Measurements from ENCODE around the gene SUSD6.

The SUSD6 gene

DNA sequence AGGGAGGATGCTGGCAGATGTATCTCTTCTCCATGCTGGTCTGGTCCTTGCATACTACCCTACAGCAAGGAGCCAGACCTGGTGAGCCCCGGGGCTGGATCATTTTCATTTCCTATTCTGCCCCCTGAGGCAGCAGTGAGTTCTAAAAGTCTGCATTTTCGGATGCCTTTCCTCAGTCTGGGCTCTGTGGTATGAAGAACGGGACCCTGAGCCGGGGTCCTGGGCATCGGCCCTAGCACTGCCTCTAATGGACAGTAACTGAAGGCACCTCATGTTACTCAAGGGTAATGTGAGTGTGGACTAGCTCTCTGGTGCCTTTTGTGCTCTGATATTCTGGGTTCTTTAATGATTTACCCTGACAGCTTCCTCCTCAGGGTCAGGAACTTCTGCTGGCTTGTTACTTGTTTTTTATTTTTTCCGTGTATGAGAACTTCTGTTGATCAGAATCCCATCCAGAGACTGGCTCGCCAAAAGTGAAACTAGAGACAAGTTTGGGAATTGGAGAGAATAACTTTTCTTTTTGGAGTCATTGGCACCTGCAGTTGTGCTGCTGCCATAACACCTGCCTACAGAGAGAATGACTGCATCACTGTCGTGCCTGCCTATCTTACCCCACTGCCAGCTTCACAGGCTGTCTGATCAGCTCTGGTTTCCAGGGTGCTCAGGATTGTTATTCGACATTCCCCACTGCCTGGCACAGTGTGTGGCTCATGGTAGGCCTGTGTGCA lies 62.3 kb downstream of the SUSD6 start:
- DNase-seq (ENCODE audit: low read depth in 2 of 2) = no peak

GRCh38 chr14:69674546-69675244 lies 63.3 kb downstream of the SUSD6 start:
- peak in 1 of 2 donors; percentile 33 for DNase-seq (ENCODE audit: low read depth in 2 of 2)

DNA sequence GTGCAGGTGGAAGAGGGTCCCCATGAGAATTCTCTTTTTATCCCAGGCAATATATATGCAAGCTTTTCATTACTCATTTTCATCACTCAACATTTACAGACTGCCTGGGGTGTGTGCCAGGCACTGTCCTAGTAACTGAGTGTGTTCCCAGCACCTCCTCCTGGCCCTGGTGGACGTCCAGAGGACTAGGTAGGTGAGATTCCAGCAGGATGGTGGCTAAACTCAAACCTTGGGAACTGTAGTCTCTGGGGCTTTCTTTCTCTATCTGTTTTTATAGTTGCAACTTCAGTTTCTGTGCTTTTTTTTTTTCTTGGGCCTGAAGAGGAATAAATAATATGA lies 63.8 kb downstream of the SUSD6 start:
- no peak for DNase-seq (ENCODE audit: low read depth in 2 of 2)

DNA sequence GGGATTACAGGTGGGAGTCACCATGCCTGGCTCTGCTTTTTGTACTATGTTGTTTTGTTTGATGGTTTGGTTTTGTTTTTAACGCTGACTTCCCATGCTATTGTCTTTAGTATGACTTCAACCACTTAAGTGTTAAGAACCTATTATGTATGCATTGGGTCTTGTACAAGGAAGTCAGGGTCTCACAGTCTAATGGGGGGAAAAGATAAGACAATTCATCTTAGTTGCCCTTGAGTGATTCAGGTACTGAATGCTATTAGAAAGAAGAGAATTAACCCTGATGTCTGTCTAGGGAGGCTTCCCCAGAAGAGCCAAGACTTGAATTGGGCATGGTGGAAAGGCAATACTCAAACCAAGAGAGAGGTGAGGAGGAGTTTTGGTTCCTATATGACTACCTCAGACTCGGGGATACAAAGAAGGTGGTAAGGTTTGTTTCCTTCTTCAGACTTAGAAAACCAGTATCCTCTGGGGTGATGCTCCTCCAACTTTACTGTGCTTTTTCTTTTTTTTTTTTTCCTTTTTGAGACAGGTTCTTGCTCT lies 64.6 kb downstream of the SUSD6 start:
- no peak for DNase-seq (ENCODE audit: low read depth in 2 of 2)

DNA sequence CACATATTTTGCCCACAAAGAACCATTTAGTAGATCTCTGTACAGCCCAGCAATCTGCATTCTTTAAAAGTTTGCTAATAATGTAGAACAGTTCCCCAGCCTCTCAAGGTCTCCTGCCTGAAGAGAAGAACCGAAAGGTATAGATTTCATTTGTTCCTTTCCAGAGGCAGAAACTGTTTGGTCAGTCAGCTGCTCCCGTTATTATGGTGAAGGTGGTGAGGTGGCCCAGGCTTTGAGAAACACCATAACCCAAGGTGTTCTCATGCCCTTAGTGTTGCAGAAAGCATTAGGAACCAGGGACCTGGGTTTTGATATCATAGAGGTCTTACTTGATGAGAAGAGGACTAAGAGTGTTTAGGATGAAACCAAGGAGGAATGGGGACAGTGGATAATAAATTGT lies 65.3 kb downstream of the SUSD6 start:
- no peak for DNase-seq (ENCODE audit: low read depth in 2 of 2)

DNA sequence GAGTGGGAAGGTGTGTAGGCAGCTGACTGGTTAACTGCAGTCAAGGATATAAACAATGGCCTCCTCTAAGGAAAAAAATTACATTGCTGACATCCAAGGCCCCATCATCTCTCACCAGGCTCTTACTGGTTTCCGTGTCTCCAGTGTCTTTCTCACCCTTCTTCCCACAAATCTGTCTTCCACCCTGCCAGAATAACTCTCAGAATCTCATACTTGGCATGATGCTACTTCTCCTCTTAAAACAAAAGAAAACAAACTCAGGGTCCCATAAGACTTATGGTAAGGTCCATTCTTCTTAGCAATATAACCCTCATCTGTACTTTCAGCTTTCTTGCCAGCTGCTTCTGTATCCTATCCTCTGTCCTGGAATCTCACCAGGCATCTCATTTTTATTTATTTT lies 68.9 kb downstream of the SUSD6 start:
- DNase-seq (ENCODE audit: low read depth in 2 of 2) = no peak

DNA sequence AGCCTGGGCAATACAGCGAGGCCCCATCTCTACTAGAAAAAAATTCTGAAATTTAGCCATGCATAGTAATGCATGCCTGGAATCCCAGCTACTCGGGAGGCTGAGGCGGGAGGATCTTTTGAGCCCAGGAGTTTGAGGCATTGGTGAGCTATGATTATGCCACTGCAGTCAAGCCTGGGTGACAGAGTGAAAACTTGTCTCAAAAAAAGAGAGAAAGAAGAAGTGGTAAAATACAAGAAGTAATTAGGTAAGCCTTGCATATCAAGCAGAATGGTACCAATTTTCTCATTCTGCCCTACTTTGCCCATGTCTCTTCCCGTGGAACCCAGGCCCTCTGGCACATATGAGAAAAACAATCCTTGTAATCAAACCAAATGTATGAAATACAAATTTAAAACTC lies 70.7 kb downstream of the SUSD6 start:
- DNase-seq (ENCODE audit: low read depth in 2 of 2) = no peak

GRCh38 chr14:69682621-69683263 lies 71.3 kb downstream of the SUSD6 start:
- DNase-seq (ENCODE audit: low read depth in 2 of 2) = no peak

DNA sequence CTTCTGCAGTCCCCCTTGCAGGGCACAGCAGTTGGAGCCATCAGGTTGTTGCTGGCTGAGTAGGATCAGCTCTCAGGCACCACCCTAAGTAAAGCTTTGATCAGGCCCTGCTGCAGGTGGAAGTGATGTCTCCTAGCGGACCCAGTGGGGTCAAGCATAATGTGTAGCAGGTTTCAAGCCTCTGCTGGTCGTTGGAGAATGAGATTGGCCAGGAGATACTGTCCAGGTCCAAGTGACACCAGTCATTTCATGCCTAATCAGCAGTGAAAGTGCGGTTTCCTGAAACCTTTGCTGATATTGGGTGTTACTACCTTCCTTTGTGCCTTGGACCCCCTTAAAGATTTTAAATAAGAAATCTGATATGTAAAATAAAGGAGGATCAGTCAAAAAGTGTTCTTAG lies 72.6 kb downstream of the SUSD6 start:
- DNase-seq (ENCODE audit: low read depth in 2 of 2) = no peak

DNA sequence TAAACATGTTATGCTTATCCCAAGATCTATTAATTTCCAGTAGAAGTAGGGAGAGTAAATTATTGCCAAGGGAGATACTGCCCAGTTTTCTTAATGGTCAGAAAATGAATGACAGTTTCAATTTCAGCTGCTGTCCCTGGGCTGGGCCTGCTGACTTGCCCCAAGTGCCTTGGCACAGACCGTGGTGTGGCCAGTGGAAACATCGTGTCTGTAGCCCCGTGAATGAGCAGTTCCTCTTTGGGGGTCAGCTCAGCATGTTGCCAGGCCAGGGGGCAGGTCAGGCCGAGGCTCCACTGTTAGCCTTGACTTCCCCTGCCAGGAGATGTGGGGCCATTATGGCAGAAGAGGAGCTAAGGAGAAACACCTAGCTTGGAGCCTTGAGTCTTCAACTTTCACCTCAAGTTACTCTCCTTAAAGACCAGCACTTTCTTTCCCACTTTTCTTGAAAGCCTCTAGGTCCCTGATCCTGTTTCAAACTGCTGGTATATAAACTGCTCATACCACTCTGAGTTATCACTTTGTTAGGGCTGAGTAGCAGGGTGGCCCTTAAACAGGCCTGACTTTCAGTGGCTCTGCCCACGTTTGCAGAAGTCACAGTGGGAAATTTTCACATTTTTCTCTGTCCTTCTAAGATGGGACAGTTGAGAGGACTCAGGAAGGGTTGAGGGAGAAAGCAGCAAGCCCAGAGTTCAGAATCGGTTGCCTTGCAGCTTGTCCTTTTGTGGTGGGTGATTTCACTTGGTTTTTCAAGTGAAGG lies 73.2 kb downstream of the SUSD6 start:
- no peak for DNase-seq (ENCODE audit: low read depth in 2 of 2)

- peak; percentile 43 to 66 for DNase-seq (ENCODE audit: low read depth in 2 of 2)
Measured at GRCh38 chr14:69685218-69685616, 73.8 kb downstream of the SUSD6 start.

GRCh38 chr14:69685716-69686115 lies 74.3 kb downstream of the SUSD6 start:
- peak in 1 of 2 donors; percentile 31 for DNase-seq (ENCODE audit: low read depth in 2 of 2)

- DNase-seq (ENCODE audit: low read depth in 2 of 2) = no peak
Measured at GRCh38 chr14:69687606-69688298, 76.4 kb downstream of the SUSD6 start.

DNA sequence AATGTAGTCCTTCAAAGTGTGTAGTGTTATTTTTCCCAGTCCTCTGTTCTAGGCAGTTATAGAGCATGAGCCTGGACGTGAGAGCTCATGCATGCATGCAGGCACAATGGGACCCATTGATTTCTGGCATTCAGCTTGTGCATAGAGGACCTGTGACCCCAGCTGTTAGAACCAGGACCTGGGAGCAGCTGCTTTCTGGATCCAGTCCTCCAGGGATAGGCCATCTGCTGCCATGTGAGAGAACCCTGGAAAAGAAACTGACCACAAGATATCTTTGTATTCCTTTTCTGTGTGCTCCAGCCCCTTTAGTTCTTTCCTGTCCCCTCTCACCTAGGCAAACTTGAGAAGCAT lies 76.9 kb downstream of the SUSD6 start:
- no peak for DNase-seq (ENCODE audit: low read depth in 2 of 2)

DNA sequence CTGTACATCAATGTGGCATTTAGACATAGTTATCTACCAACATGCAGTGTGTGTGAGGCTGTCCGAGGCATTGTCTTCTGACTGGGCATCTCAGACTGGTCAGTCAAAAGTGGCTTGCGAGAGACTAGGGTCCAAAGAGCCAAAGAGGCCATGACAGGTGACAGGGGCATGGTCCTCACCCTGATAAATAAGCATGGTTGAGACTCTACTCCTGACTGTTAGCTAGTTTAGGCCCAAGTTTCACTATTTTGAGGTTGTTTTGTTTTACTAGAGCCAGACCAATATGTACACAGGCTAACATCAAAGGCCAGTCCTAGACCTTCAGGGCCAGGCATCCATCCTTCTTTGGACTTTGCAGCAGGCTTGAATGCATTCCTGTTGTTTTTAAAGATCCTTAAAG lies 78.6 kb downstream of the SUSD6 start:
- no peak for DNase-seq (ENCODE audit: low read depth in 2 of 2)

- DNase-seq (ENCODE audit: low read depth in 2 of 2) = no peak
Measured at GRCh38 chr14:69692594-69692993, 81.2 kb downstream of the SUSD6 start.

DNA sequence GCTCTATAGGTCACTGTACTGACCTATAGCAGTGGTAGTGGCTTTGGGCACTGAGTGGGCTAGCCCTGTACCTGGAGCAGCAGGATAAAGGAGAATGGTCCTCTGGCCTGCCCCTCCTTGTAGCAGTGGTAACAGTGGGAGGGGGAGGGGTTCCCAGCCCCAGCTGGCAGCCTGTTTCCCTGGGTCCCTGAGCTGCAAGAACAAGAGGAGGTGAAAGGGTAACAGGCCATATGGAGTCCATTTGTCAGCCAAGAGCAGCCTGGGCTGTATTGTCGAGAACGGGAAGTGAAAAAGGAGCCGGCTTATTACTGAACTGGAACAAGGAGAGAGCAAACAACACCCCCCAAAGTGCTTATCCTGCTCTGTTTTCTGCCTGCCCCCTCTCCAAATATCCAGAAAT lies 81.7 kb downstream of the SUSD6 start:
- DNase-seq (ENCODE audit: low read depth in 2 of 2) = no peak

DNA sequence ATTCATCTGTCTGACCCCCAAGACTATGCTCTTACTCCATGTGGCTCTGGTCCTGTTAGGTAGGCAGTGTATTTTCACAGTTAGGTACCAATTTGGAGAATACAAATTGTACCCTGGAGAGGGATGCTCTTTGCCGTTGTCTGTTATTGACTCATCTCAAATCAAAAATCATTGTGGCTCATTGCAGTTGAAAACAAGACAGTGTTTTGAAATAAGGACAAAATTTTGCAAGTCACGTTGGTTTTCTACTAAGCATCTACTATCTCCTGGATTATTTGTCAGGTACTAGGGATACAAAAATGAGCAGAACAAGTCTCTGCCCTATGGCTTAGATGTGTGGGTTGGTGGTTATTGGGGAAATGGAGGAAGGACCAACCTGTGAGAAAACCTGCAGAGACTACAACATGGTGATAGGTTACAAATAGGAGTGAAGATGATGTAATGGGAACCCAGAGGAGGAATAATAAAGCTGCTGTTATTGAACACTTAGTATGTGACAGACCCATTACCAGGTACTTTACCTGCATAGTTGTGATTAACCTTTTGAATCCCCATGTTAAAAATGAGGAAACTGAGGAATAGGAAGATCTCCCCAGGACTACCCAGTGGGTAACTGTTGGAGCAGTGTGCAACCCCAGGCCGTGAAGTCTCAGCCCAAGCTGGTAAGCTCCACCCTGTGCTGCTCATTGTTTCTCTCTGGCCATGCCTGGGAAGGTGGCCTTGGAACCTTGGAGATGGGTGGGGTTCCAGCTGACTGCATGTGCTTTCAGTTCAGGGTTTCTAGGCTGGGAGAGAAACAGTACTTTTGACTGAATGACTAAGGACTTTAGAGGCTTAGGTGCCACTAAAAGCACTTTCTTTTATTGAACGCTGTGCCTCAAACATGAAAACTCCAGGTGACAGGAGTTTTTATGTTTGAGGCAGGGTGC lies 82.7 kb downstream of the SUSD6 start:
- no peak for DNase-seq (ENCODE audit: low read depth in 2 of 2)

GRCh38 chr14:69694730-69695281 lies 83.4 kb downstream of the SUSD6 start:
- DNase-seq (ENCODE audit: low read depth in 2 of 2) = no peak

Data from activated CD4-positive, alpha-beta T cell treated with anti-CD3 and anti-CD28 coated beads for 24 hours (primary cell).